GM12875 (cell line): ENCODE data around the gene ITGA8.
"Not testable (repeated sequence)": the region's sequence is repeated elsewhere in the genome, so short reads cannot be mapped to it uniquely, and the experiment has no call there.

ENCODE experiments used
- H3K4me3 ChIP-seq: one replicate; pipeline ENCODE4 v1.5.1; 2011; ENCODE audit warnings: low read depth, low read length, control low read depth
- CTCF ChIP-seq: IDR thresholded peaks from 2 replicates; pipeline ENCODE4 v1.5.1; 2011; ENCODE audit warnings: low read depth, mild to moderate bottlenecking, control low read depth, inconsistent platforms, low read length, moderate library complexity, borderline replicate concordance; ENCODE audit not compliant: insufficient read depth

The ITGA8 gene

DNA sequence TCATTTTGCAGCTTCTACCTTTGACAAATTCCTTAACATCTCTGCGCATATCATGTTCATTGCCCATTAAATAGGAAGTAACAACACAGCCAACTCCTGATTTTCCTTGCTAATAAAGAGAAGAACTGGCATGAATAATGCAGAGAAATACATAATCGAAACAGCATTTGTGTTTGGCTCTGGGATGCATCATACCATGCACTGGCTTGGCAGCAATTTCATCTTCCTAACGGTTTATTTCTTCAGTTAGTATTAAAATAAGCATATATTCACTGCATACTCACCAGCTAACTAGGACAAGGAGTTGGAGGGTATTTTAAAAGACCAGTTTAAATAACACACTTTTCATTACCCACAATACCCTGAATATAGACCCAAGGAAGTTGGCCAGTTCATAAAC, 132.5 kb downstream of the ITGA8 start:
- no peak overlapping the region for H3K4me3 ChIP-seq
- no peak for TF ChIP-seq CTCF

GRCh38 chr10:15585303-15585715, 134.4 kb downstream of the ITGA8 start:
- TF ChIP-seq CTCF = peak; percentile 74
- no peak overlapping the region for H3K4me3 ChIP-seq

- not testable (repeated sequence) for H3K4me3 ChIP-seq
These were observed 136.8 kb downstream of the ITGA8 start for GRCh38 chr10:15582972-15583371.

DNA sequence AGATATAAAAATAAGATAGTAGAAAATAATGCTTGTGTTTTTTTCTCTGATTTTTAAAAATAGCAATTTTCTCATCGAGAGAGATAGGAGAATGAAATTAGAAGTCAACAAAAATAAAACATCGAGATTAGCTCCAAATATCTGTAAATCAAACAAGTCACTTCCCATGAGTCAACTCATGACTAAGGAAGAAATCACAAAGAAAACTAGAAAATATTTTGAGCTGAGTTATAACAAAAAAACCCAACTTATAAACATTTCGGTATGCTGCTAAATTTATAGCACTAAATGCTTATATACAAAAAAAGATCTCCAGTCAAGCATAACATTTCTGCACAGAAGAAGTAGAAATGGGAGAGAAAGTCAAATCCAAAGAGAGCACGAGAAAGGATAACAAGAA, 140.1 kb downstream of the ITGA8 start:
- no peak for TF ChIP-seq CTCF
- H3K4me3 ChIP-seq = no peak overlapping the region

DNA sequence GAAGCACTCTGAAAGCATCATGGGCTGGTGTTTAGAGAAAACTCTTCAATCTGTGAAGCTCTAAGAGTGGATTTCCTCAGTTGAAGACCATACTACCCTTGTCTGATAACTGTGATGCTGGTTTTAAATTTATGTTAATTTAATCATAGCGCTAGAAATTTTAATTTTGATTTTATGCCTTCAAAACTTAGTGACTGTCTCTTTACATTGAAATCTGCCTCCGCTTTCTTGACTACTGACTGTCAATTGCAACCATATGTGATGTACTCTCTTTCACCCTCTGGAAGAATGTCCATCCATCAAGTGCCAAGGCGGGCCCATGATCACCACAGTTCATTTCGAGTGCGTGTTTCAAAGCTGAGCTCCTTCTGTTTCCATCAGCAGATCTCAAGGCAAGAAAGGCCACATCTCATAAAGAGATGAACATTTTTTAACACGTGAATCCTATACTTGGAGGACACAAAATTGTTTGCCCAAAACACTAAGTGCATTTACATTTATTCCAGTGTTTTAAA, 147.1 kb downstream of the ITGA8 start:
- TF ChIP-seq CTCF = no peak
- H3K4me3 ChIP-seq = no peak overlapping the region

DNA sequence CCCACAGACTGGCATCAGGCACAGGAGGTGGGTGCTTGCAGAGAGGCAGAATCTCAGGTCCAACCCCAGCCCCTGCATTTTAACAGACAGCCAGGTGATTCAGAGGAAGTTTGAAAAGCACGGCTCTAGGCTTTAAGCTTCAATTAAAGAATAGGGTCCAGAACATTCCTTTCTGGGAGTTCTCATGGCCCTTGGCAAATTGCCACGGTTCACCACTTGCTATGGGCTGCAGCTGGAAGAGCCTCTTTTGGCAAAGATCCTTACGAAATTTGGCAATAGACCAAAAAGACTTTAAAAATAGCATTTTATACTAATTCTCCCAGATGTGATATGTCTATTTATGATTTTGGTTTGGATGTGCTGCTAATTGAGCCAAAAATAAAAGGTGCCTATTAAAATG, 148.1 kb downstream of the ITGA8 start:
- H3K4me3 ChIP-seq = no peak overlapping the region
- no peak for TF ChIP-seq CTCF

DNA sequence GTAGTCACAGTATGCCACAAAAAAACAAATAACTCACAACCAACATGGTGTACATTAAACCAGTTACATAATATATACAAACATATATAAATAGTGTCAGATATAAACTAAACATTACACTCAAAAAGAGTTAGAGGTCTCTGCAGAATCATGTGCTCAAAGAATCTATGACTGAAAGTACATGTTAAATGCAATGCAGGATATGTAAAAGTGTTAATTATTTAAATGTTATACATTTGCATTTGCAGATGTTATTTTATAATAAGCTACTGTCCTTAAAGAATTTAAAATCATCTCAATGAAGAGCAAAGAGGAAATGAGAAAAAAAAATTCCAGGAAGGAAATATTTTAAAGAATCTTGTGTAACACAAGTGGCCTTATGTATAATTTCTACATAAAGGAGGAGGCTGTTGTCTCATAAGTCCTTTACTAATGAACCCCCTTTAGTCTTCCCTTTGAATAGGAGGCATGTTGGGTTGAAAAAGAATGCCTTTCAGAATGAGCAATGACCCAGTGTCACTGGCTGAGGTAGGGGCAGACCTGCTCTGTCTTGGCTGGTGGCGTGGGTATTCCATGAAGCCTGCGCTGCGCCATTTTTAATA, 148.9 kb downstream of the ITGA8 start:
- no peak overlapping the region for H3K4me3 ChIP-seq
- TF ChIP-seq CTCF = no peak

DNA sequence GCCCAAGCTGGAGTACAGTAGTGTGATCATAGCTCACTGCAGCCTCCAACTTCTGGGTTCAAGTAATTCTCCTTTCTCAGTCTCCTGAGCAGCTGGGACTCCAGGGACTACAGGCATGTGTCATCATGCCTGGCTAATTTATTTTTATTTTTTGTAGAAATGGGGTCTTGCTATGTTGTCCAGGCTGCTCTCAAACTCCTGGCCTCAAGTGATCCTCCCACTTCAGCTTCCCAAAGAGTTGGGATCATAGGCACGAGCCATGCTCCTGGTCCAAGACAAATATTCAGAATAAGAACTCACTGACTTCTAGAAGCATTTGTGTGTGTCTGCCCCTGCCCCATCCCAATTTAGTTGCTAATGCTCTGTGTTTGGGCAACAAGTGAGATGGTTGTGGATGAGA, 151.8 kb downstream of the ITGA8 start:
- TF ChIP-seq CTCF = no peak
- H3K4me3 ChIP-seq = no peak overlapping the region
